ENCODE measurements around the gene CLDN5.

Gene CLDN5

DNA sequence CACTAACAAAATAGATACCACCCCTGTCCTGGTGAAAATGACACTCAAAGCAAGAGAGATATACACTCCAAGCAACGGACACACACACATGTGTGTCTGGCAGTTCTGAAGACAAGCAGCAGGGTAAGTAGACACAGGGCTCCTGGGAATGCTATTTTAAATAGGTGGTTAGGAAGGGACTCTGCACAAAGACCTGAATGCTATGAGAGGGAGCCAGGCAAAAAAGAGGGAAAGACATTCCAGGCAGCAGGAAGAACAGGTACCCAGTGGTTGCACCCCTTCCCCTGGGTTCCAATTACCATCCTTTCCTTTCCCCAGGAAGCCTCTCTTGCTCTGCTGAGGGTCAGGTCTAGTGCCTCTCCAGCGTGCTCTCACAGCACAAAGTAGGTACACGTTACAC lies 48.2 kb downstream of the CLDN5 start:
- DNase-seq (ENCODE audit: extremely low spot score) = no peak
- TF ChIP-seq L3MBTL2 (conservative IDR thresholded peaks at IDR 0.05) = no peak
- TF ChIP-seq BHLHE40 (IDR thresholded peaks at IDR 0.05; ENCODE audit: borderline replicate concordance) = no peak
- TF ChIP-seq NFRKB (IDR thresholded peaks at IDR 0.05) = no peak
- ChIA-PET CTCF (no interaction called here), POLR2A (no interaction called here)

DNA sequence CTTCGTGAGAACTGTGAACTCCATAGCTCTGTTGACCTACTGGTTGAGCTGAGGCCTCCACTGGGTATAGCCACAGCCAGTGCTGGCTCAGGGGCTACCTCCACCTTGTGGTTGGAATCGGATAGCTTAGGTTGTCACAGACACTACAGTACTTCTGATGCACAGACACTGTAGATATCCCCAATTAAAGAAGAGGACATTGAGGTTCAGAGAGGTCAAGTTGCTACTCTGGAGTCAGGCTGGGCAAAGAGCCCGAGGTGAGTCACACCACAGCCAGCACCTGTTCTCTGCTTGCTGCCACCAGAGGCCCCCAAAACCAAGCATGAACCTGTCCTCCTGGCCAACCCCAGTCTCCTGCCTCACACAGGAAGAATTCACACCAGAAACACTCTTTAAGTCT lies 50.6 kb downstream of the CLDN5 start:
- DNase-seq (ENCODE audit: extremely low spot score) = no peak
- POLR2A ChIA-PET = interaction anchor here (1.3 kb wide), 1 partner anchor 9 kb away, joined by 3 read pairs; no protein-coding TSS in a partner anchor
- no peak for TF ChIP-seq TARDBP (IDR thresholded peaks at IDR 0.05)
- no peak for TF ChIP-seq FOXK2 (IDR thresholded peaks at IDR 0.05)
- no peak for TF ChIP-seq NFRKB (IDR thresholded peaks at IDR 0.05)
- no peak for TF ChIP-seq ARNT (IDR thresholded peaks at IDR 0.05)
- TF ChIP-seq, protein P1, sequence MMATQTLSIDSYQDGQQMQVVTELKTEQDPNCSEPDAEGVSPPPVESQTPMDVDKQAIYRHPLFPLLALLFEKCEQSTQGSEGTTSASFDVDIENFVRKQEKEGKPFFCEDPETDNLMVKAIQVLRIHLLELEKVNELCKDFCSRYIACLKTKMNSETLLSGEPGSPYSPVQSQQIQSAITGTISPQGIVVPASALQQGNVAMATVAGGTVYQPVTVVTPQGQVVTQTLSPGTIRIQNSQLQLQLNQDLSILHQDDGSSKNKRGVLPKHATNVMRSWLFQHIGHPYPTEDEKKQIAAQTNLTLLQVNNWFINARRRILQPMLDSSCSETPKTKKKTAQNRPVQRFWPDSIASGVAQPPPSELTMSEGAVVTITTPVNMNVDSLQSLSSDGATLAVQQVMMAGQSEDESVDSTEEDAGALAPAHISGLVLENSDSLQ (IDR thresholded peaks at IDR 0.05) = no peak
- TF ChIP-seq BHLHE40 (IDR thresholded peaks at IDR 0.05; ENCODE audit: borderline replicate concordance) = no peak
- no peak for TF ChIP-seq SUZ12 (IDR thresholded peaks at IDR 0.05)
- no peak for TF ChIP-seq HDGF (IDR thresholded peaks at IDR 0.05; ENCODE audit: borderline replicate concordance)
- no peak for TF ChIP-seq CTBP1 (IDR thresholded peaks at IDR 0.05; ENCODE audit: borderline replicate concordance)
- no peak for TF ChIP-seq ZNF384 (IDR thresholded peaks at IDR 0.05)
- no peak for TF ChIP-seq LEF1 (IDR thresholded peaks at IDR 0.05; ENCODE audit: borderline replicate concordance)
- no peak for TF ChIP-seq SP1 (IDR thresholded peaks at IDR 0.05)
- TF ChIP-seq L3MBTL2 (conservative IDR thresholded peaks at IDR 0.05) = no peak
- no peak for TF ChIP-seq ELF4 (IDR thresholded peaks at IDR 0.05)
- TF ChIP-seq FOXA1 (IDR thresholded peaks at IDR 0.05) = no peak
- TF ChIP-seq FOXM1 (IDR thresholded peaks at IDR 0.05; ENCODE audit: borderline replicate concordance) = no peak
- CTCF ChIA-PET = interaction anchor here (1.2 kb wide), 1 partner anchor 156 kb away, joined by 3 read pairs; no protein-coding TSS in a partner anchor

Measured in HEK293T (cell line).